Fibroblast of lung (primary cell): Measurements from ENCODE around the gene ZNF92. TPM values are rescaled to one million over a fixed set of nuclear protein-coding genes. Genes with fewer than 3 reads are reported as not detected.

Experiments
- DNase-seq, 2 donors: peaks; one replicate each; pipeline versions ENCODE4 v3.0.0 to v3.0.0-alpha.2; 2010; ENCODE audit warnings: low read depth in 2 of 2
- H2AFZ ChIP-seq: 2 replicates; pipeline ENCODE4 v1.5.1; 2012; ENCODE audit warnings: low read length, control low read depth, inconsistent platforms
- H3K27ac ChIP-seq: 2 replicates; pipeline ENCODE4 v1.5.1; 2011; ENCODE audit warnings: low read length, control low read depth; ENCODE audit not compliant: insufficient read depth
- H3K27me3 ChIP-seq: 2 replicates; pipeline ENCODE4 v1.5.1; 2011; ENCODE audit warnings: mild to moderate bottlenecking, low read length; ENCODE audit not compliant: control insufficient read depth, insufficient read depth
- H3K36me3 ChIP-seq: 2 replicates; pipeline ENCODE4 v1.5.1; 2011; ENCODE audit warnings: low read length; ENCODE audit not compliant: control insufficient read depth, insufficient read depth
- H3K4me1 ChIP-seq: 2 replicates; pipeline ENCODE4 v1.5.1; 2011; ENCODE audit warnings: low read length; ENCODE audit not compliant: control insufficient read depth, insufficient read depth; ENCODE audit errors: extremely low read depth
- H3K4me2 ChIP-seq: 2 replicates; pipeline ENCODE4 v1.5.1; 2011; ENCODE audit warnings: low read length, control low read depth; ENCODE audit not compliant: insufficient read depth; ENCODE audit errors: extremely low read depth
- H3K4me3 ChIP-seq, 4 experiments: fragments of 200-600 bp in 1 of 4; sonication (generic) in 1 of 4; replicated peaks in 1 of 4; 2 replicates each; pipeline ENCODE4 v1.5.1; 2011 to 2016; ENCODE audit warnings: low read length in 4 of 4, low read depth in 3 of 4, mild to moderate bottlenecking in 3 of 4, control low read depth in 2 of 4, inconsistent platforms in 1 of 4, mixed read lengths in 1 of 4; ENCODE audit not compliant: insufficient read depth in 1 of 4; ENCODE audit errors: control extremely low read depth in 1 of 4
- H3K79me2 ChIP-seq: 2 replicates; pipeline ENCODE4 v1.5.1; 2012; ENCODE audit warnings: mild to moderate bottlenecking, low read length, inconsistent platforms; ENCODE audit not compliant: control insufficient read depth, insufficient read depth
- H3K9ac ChIP-seq: 2 replicates; pipeline ENCODE4 v1.5.1; 2011; ENCODE audit warnings: mild to moderate bottlenecking, low read length, control low read depth; ENCODE audit not compliant: insufficient read depth
- H3K9me3 ChIP-seq: 2 replicates; pipeline ENCODE4 v1.5.1; 2012; ENCODE audit warnings: low read depth, low read length; ENCODE audit not compliant: control insufficient read depth, insufficient read depth
- H4K20me1 ChIP-seq: 2 replicates; pipeline ENCODE4 v1.5.1; 2011; ENCODE audit warnings: low read length; ENCODE audit not compliant: control insufficient read depth, insufficient read depth; ENCODE audit errors: extremely low read depth
- CTCF ChIP-seq, 2 donors: IDR thresholded peaks in 1 of 2; conservative IDR thresholded peaks in 1 of 2; 1 replicate in 1 of 2; 2 replicates in 1 of 2; pipeline ENCODE4 v1.5.1; 2011 to 2012; ENCODE audit warnings: low read length in 2 of 2, control low read depth in 1 of 2, inconsistent platforms in 1 of 2, low read depth in 1 of 2, mild to moderate bottlenecking in 1 of 2
- EZH2 ChIP-seq: IDR thresholded peaks from 2 replicates; pipeline ENCODE4 v1.5.1; 2012; ENCODE audit warnings: low read length, control low read depth, mild to moderate bottlenecking; ENCODE audit errors: missing control alignments
- polyA plus RNA-seq, 2 donors: library from polyadenylated mRNA; depleted of rRNA in 1 of 2; stranded (reverse) in 1 of 2; unstranded in 1 of 2; fragments of >200 nt; gene quantifications; 2 replicates each; pipeline ENCODE4 v1.2.1, GENCODE V29; 2011 to 2012; ENCODE audit warnings: missing spikeins in 1 of 2
- total RNA-seq: library from RNA; depleted of rRNA; stranded (reverse); fragments of >200 nt; gene quantifications from 2 replicates; pipeline ENCODE4 v1.2.1, GENCODE V29; 2014

Gene ZNF92
- total and polyA plus RNA-seq, 2 donors (not counting 1 experiment from before 2014, with no cell fraction given) = 3.6 to 4.0 TPM

- peaks cover 2% of the 10 kb centered on the region for H3K4me1 ChIP-seq
- no peaks in the 10 kb centered on the region for H3K79me2 ChIP-seq
- no peak overlapping the region for H2AFZ ChIP-seq
- no peaks in the 10 kb centered on the region for H3K36me3 ChIP-seq
- H3K27me3 ChIP-seq = peaks cover 4% of the 10 kb centered on the region
- no peak overlapping the region for H3K4me2 ChIP-seq
- TF ChIP-seq CTCF (conservative IDR thresholded peaks at IDR 0.05 in 1 of 2, IDR thresholded peaks at IDR 0.05 in 1 of 2; ENCODE audit: low read depth in 1 of 2, low read length in 2 of 2) = no peak
- TF ChIP-seq EZH2 = no peak
- H3K4me3 ChIP-seq = no peak overlapping the region
- H3K27ac ChIP-seq = no peak overlapping the region
- H3K9ac ChIP-seq = no peak overlapping the region
- H4K20me1 ChIP-seq = no peaks in the 10 kb centered on the region
- DNase-seq = no peak
- H3K9me3 ChIP-seq = no peaks in the 10 kb centered on the region
These were observed 62.5 kb downstream of the ZNF92 start for GRCh38 chr7:65436163-65436562.

- TF ChIP-seq CTCF (conservative IDR thresholded peaks at IDR 0.05 in 1 of 2, IDR thresholded peaks at IDR 0.05 in 1 of 2; ENCODE audit: low read depth in 1 of 2, low read length in 2 of 2) (no peak), EZH2 (no peak)
- Histone ChIP-seq H3K4me1 (peaks cover 2% of the 10 kb centered on the region), H3K9ac (no peak overlapping the region), H3K27ac (no peak overlapping the region), H3K9me3 (no peaks in the 10 kb centered on the region), H3K4me3 (no peak overlapping the region), H4K20me1 (no peaks in the 10 kb centered on the region), H3K4me2 (no peak overlapping the region), H3K79me2 (no peaks in the 10 kb centered on the region), H3K36me3 (no peaks in the 10 kb centered on the region), H3K27me3 (peaks cover 4% of the 10 kb centered on the region), H2AFZ (no peak overlapping the region)
- peak; percentile 72 to 97 for DNase-seq
These were observed 64.9 kb downstream of the ZNF92 start for GRCh38 chr7:65438598-65438997.

- Histone ChIP-seq H3K9ac (no peak overlapping the region), H4K20me1 (no peaks in the 10 kb centered on the region), H3K9me3 (no peaks in the 10 kb centered on the region), H2AFZ (no peak overlapping the region), H3K4me1 (peaks cover 2% of the 10 kb centered on the region), H3K4me2 (no peak overlapping the region), H3K27me3 (no peaks in the 10 kb centered on the region), H3K79me2 (no peaks in the 10 kb centered on the region), H3K4me3 (no peak overlapping the region), H3K27ac (no peak overlapping the region), H3K36me3 (no peaks in the 10 kb centered on the region)
- no peak for TF ChIP-seq CTCF (conservative IDR thresholded peaks at IDR 0.05 in 1 of 2, IDR thresholded peaks at IDR 0.05 in 1 of 2; ENCODE audit: low read depth in 1 of 2, low read length in 2 of 2)
- TF ChIP-seq EZH2 = no peak
- peak; percentile 36 to 89 for DNase-seq
These were observed 67.4 kb downstream of the ZNF92 start for GRCh38 chr7:65441010-65441409.
